GM23248 (cell line): Measurements from ENCODE around the gene ASB5.

Source experiments
- EZH2 ChIP-seq: fragments of 200-600 bp; sonication (generic); IDR thresholded peaks from 2 replicates; pipeline ENCODE4 v1.6.1; 2018; ENCODE audit warnings: antibody characterized with exemption, mild to moderate bottlenecking; ENCODE audit not compliant: insufficient read depth, poor library complexity, severe bottlenecking
- EZH2phosphoT487 ChIP-seq: fragments of 200-600 bp; sonication (generic); IDR thresholded peaks from 2 replicates; pipeline ENCODE4 v1.6.1; 2018; ENCODE audit warnings: antibody characterized with exemption, moderate library complexity, mild to moderate bottlenecking, low read depth; ENCODE audit not compliant: insufficient read depth

GRCh38 chr4:176193126-176193525 lies 75.9 kb downstream of the ASB5 start:
- no peak for TF ChIP-seq EZH2phosphoT487
- TF ChIP-seq EZH2 = no peak
